ENCODE results near the gene CLTCL1.

DNA sequence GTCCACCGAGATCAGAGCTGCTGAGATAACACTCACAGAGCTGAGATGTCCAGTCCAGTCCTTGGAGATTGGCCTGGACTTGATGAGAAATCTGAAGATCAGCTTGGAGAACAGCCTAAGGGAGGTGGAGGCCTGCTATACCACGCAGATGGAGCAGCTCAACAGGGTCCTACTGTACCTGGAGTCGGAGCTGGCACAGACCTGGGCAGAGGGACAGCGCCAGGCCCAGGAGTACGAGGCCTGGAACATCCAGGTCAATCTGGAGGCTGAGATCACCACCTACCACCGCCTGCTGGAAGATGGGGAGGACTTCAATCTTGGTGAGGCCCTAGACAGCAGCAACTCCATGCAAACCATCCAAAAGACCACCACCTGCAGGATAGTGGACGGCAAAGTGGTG is 33.1 kb downstream of the CLTCL1 start:
- TF ChIP-seq, protein P1, sequence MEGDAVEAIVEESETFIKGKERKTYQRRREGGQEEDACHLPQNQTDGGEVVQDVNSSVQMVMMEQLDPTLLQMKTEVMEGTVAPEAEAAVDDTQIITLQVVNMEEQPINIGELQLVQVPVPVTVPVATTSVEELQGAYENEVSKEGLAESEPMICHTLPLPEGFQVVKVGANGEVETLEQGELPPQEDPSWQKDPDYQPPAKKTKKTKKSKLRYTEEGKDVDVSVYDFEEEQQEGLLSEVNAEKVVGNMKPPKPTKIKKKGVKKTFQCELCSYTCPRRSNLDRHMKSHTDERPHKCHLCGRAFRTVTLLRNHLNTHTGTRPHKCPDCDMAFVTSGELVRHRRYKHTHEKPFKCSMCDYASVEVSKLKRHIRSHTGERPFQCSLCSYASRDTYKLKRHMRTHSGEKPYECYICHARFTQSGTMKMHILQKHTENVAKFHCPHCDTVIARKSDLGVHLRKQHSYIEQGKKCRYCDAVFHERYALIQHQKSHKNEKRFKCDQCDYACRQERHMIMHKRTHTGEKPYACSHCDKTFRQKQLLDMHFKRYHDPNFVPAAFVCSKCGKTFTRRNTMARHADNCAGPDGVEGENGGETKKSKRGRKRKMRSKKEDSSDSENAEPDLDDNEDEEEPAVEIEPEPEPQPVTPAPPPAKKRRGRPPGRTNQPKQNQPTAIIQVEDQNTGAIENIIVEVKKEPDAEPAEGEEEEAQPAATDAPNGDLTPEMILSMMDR (IDR thresholded peaks at IDR 0.05), result no peak
- TF ChIP-seq POLR2A (IDR thresholded peaks at IDR 0.05) (no peak), POLR2AphosphoS5 (IDR thresholded peaks at IDR 0.05; ENCODE audit: insufficient read depth in 1 of 2, low read depth in 1 of 2) (no peak)
